ENCODE measurements around the gene SCN1B. TPM values are rescaled to one million over a fixed set of nuclear protein-coding genes. Genes with fewer than 3 reads are reported as not detected.

SCN1B gene
- total and polyA plus RNA-seq, 10 of the 15 experiments (the other 5 are each of a cell fraction or from before 2014, with no cell fraction given): 0.04 to 0.54 (median 0.11) TPM; not detected in 3

GRCh38 chr19:35018379-35018778 lies 11.9 kb upstream of the SCN1B start:
- peaks cover 8% of the 10 kb centered on the region for H3K4me1 ChIP-seq (ENCODE audit: control insufficient read depth, insufficient read depth, low read length)
- TF ChIP-seq IRF5 (IDR thresholded peaks at IDR 0.05; ENCODE audit: borderline replicate concordance): no peak
- TF ChIP-seq, protein P1, sequence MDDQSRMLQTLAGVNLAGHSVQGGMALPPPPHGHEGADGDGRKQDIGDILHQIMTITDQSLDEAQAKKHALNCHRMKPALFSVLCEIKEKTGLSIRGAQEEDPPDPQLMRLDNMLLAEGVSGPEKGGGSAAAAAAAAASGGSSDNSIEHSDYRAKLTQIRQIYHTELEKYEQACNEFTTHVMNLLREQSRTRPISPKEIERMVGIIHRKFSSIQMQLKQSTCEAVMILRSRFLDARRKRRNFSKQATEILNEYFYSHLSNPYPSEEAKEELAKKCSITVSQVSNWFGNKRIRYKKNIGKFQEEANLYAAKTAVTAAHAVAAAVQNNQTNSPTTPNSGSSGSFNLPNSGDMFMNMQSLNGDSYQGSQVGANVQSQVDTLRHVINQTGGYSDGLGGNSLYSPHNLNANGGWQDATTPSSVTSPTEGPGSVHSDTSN (IDR thresholded peaks at IDR 0.05; ENCODE audit: insufficient replicate concordance, low read depth, low read length): no peak
- TF ChIP-seq SMARCA5 (IDR thresholded peaks at IDR 0.05): no peak
- in situ Hi-C loops (cut with MboI): no loop called here
- WGBS (ENCODE audit: insufficient coverage, insufficient replicate concordance, low lambda C conversion rate, missing lambda C conversion rate): 97% methylated on average over 4 of the region's 4 CpGs
- H2AFZ ChIP-seq (ENCODE audit: control insufficient read depth, low read depth, low read length): no peak overlapping the region
- no TSS peak for BruUV-seq (replicated peaks)
- peaks cover 25 to 29% of the 10 kb centered on the region in 2 experiments for H3K36me3 ChIP-seq (ENCODE audit: control insufficient read depth in 2 of 2, insufficient read depth in 2 of 2, low read length in 1 of 2)
- ChIA-PET POLR2A (no interaction called here), CTCF (interaction anchor here (2.5 kb wide), 1 partner anchor 45 kb away, joined by 11 read pairs; no protein-coding TSS in a partner anchor), SMC1A (ENCODE audit: uncharacterized antibody, unreplicated experiment) (no interaction called here), RAD21 (ENCODE audit: unreplicated experiment) (no interaction called here)
- FAIRE-seq: no peak
- ATAC-seq: no peak
- no peak for DNase-seq (ENCODE audit: low read depth, low spot score)
- H3K9ac ChIP-seq (ENCODE audit: control insufficient read depth, insufficient read depth, low read length): no peak overlapping the region
- intact Hi-C loops (cut with micrococcal nuclease; ENCODE audit: unreplicated experiment): no loop called here
- H3K9me3 ChIP-seq (replicated peaks; ENCODE audit: control insufficient read depth, insufficient read depth, low read length): no peaks in the 10 kb centered on the region
- H3K79me2 ChIP-seq (ENCODE audit: control insufficient read depth, insufficient read depth, low read length): no peaks in the 10 kb centered on the region
- H3K27ac ChIP-seq (ENCODE audit: control insufficient read depth, insufficient read depth): no peak overlapping the region
- H4K20me1 ChIP-seq (ENCODE audit: control insufficient read depth, insufficient read depth): no peaks in the 10 kb centered on the region
- H3K27me3 ChIP-seq (replicated peaks in 1 of 2; ENCODE audit: control insufficient read depth in 2 of 2, insufficient read depth in 2 of 2, low read length in 1 of 2): no peaks in the 10 kb centered on the region
- H3K4me2 ChIP-seq (ENCODE audit: control insufficient read depth, insufficient read depth): no peak overlapping the region
- no peak overlapping the region for H3K4me3 ChIP-seq

DNA sequence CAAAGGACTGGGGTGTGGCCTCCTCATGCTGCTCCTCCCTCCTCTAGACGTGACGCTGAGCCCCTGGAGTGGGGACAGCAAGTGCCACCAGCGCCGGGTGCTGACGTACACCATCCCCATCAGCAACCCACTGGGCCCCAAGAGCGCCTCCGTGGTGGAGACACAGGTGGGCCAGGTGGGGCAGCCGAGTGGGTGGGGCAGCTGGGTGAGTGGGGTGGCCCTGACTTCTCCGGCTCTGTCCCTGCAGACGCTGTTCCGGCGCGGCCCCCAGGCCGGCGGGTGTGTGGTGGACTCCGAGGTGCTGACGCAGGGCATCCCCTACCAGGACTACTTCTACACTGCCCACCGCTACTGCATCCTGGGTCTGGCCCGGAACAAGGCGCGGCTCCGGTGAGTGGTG lies 11.1 kb upstream of the SCN1B start:
- Histone ChIP-seq H3K4me1 (ENCODE audit: control insufficient read depth, insufficient read depth, low read length) (peaks cover 2% of the 10 kb centered on the region), H3K79me2 (ENCODE audit: control insufficient read depth, insufficient read depth, low read length) (no peaks in the 10 kb centered on the region), H4K20me1 (ENCODE audit: control insufficient read depth, insufficient read depth) (no peaks in the 10 kb centered on the region), H3K27me3 (replicated peaks in 1 of 2; ENCODE audit: control insufficient read depth in 2 of 2, insufficient read depth in 2 of 2, low read length in 1 of 2) (no peaks in the 10 kb centered on the region), H3K4me2 (ENCODE audit: control insufficient read depth, insufficient read depth) (no peak overlapping the region), H3K27ac (ENCODE audit: control insufficient read depth, insufficient read depth) (no peak overlapping the region), H3K9me3 (replicated peaks; ENCODE audit: control insufficient read depth, insufficient read depth, low read length) (no peaks in the 10 kb centered on the region), H3K9ac (ENCODE audit: control insufficient read depth, insufficient read depth, low read length) (no peak overlapping the region), H3K36me3 (ENCODE audit: control insufficient read depth in 2 of 2, insufficient read depth in 2 of 2, low read length in 1 of 2) (peaks cover 23 to 34% of the 10 kb centered on the region in 2 experiments), H2AFZ (ENCODE audit: control insufficient read depth, low read depth, low read length) (no peak overlapping the region), H3K4me3 (no peak overlapping the region)
- ChIA-PET POLR2A (no interaction called here), RAD21 (ENCODE audit: unreplicated experiment) (no interaction called here), SMC1A (ENCODE audit: uncharacterized antibody, unreplicated experiment) (no interaction called here), CTCF (no interaction called here)
- FAIRE-seq: no peak
- no TSS peak for BruUV-seq (replicated peaks)
- intact Hi-C loops (cut with micrococcal nuclease; ENCODE audit: unreplicated experiment) (no loop called here), in situ Hi-C loops (cut with MboI) (no loop called here)
- WGBS (ENCODE audit: insufficient coverage, insufficient replicate concordance, low lambda C conversion rate, missing lambda C conversion rate): 94% methylated on average over 22 of the region's 22 CpGs
- ATAC-seq: no peak
- no peak for DNase-seq (ENCODE audit: low read depth, low spot score)
- no peak for TF ChIP-seq SIN3A (IDR thresholded peaks at IDR 0.05; ENCODE audit: low read depth, low read length)
- TF ChIP-seq PKNOX1 (IDR thresholded peaks at IDR 0.05): no peak
- TF ChIP-seq, protein P2, sequence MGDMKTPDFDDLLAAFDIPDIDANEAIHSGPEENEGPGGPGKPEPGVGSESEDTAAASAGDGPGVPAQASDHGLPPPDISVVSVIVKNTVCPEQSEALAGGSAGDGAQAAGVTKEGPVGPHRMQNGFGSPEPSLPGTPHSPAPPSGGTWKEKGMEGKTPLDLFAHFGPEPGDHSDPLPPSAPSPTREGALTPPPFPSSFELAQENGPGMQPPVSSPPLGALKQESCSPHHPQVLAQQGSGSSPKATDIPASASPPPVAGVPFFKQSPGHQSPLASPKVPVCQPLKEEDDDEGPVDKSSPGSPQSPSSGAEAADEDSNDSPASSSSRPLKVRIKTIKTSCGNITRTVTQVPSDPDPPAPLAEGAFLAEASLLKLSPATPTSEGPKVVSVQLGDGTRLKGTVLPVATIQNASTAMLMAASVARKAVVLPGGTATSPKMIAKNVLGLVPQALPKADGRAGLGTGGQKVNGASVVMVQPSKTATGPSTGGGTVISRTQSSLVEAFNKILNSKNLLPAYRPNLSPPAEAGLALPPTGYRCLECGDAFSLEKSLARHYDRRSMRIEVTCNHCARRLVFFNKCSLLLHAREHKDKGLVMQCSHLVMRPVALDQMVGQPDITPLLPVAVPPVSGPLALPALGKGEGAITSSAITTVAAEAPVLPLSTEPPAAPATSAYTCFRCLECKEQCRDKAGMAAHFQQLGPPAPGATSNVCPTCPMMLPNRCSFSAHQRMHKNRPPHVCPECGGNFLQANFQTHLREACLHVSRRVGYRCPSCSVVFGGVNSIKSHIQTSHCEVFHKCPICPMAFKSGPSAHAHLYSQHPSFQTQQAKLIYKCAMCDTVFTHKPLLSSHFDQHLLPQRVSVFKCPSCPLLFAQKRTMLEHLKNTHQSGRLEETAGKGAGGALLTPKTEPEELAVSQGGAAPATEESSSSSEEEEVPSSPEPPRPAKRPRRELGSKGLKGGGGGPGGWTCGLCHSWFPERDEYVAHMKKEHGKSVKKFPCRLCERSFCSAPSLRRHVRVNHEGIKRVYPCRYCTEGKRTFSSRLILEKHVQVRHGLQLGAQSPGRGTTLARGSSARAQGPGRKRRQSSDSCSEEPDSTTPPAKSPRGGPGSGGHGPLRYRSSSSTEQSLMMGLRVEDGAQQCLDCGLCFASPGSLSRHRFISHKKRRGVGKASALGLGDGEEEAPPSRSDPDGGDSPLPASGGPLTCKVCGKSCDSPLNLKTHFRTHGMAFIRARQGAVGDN (IDR thresholded peaks at IDR 0.05): no peak
- no peak for TF ChIP-seq TAF1 (IDR thresholded peaks at IDR 0.05; ENCODE audit: borderline replicate concordance, low read depth, low read length)
- TF ChIP-seq, protein P3, sequence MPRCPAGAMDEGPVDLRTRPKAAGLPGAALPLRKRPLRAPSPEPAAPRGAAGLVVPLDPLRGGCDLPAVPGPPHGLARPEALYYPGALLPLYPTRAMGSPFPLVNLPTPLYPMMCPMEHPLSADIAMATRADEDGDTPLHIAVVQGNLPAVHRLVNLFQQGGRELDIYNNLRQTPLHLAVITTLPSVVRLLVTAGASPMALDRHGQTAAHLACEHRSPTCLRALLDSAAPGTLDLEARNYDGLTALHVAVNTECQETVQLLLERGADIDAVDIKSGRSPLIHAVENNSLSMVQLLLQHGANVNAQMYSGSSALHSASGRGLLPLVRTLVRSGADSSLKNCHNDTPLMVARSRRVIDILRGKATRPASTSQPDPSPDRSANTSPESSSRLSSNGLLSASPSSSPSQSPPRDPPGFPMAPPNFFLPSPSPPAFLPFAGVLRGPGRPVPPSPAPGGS (IDR thresholded peaks at IDR 0.05; ENCODE audit: borderline replicate concordance, insufficient read depth, low read depth, low read length, poor library complexity, severe bottlenecking): no peak
